ENCODE measurements around the gene LHX3. TPM values are rescaled to one million over a fixed set of nuclear protein-coding genes. Genes with fewer than 3 reads are reported as not detected.

Gene LHX3
- total and polyA plus RNA-seq, 8 donors: not detected

DNA sequence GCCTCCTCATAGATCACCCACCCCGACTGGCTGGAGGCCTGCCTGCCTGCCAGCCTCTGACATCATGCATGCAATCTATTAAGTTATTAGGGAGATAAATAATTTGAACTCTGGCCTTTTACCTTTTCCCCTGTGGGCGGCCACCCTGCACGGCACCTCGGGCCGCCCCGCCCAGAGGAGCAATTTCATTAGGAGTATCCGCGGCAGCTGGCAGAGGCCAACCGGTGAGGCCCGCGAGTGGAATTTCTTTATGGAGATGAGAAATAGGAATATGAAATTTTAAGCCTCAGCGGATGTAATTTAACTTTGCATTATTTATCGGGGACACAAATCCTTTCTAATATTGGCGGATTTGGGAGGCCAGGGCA lies 22.5 kb downstream of the LHX3 start:
- DNase-seq: no peak
- no peaks in the 10 kb centered on the region for H3K4me1 ChIP-seq
- no peak overlapping the region for H3K27ac ChIP-seq
- intact Hi-C loops (cut with DNase I): no loop called here
- no peak for FAIRE-seq
- H3K4me3 ChIP-seq: no peak overlapping the region
- H3K36me3 ChIP-seq: no peaks in the 10 kb centered on the region
- WGBS, 2 donors: 66 to 69% methylated on average over 14 of the region's 14 CpGs
- H3K9me3 ChIP-seq: no peaks in the 10 kb centered on the region
- H3K27me3 ChIP-seq: no peaks in the 10 kb centered on the region
- ATAC-seq: no peak
- TF ChIP-seq, protein P1, sequence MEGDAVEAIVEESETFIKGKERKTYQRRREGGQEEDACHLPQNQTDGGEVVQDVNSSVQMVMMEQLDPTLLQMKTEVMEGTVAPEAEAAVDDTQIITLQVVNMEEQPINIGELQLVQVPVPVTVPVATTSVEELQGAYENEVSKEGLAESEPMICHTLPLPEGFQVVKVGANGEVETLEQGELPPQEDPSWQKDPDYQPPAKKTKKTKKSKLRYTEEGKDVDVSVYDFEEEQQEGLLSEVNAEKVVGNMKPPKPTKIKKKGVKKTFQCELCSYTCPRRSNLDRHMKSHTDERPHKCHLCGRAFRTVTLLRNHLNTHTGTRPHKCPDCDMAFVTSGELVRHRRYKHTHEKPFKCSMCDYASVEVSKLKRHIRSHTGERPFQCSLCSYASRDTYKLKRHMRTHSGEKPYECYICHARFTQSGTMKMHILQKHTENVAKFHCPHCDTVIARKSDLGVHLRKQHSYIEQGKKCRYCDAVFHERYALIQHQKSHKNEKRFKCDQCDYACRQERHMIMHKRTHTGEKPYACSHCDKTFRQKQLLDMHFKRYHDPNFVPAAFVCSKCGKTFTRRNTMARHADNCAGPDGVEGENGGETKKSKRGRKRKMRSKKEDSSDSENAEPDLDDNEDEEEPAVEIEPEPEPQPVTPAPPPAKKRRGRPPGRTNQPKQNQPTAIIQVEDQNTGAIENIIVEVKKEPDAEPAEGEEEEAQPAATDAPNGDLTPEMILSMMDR (IDR thresholded peaks at IDR 0.05): no peak

DNA sequence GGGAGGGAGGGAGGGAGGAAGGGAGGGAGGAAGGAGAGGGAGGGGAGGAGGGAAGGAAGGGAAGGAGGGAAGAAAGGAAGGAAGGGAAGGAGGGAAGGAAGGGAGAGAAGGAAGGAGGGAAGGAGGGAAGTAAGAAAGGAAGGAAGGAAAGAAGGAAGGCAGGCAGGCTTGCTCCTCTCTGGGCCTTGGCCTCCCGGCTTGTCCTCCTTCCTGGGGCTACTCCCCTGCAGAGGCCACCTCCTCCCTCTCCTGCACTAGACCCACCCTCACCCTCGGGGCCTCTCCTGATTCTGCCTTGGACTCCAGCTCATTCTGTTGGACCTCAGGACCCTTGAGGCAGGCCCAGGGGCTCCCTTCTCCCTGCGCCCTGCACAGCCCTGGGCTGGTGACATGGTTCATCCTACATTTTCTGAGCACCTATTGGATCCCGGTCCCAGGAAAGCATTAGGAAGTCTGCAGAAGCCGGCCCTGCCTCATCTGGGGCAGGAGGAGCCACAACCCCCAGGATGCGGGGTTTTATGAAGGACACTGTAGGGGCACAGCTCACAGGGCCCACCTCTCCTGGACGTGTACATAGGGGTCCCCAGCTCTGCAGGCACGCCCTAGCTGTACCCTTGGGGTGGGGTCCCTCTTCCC lies 23.0 kb downstream of the LHX3 start:
- Histone ChIP-seq H3K9me3 (no peaks in the 10 kb centered on the region), H3K27me3 (no peaks in the 10 kb centered on the region), H3K36me3 (no peaks in the 10 kb centered on the region), H3K4me1 (no peaks in the 10 kb centered on the region), H3K4me3 (no peak overlapping the region), H3K27ac (no peak overlapping the region)
- whole genome bisulfite sequencing, 2 donors: 52 to 55% methylated on average over 8 of the region's 8 CpGs
- FAIRE-seq (no peak), DNase-seq (no peak), ATAC-seq (no peak)
- TF ChIP-seq, protein P1 (IDR thresholded peaks at IDR 0.05): no peak
- intact Hi-C loops (cut with DNase I): no loop called here

DNA sequence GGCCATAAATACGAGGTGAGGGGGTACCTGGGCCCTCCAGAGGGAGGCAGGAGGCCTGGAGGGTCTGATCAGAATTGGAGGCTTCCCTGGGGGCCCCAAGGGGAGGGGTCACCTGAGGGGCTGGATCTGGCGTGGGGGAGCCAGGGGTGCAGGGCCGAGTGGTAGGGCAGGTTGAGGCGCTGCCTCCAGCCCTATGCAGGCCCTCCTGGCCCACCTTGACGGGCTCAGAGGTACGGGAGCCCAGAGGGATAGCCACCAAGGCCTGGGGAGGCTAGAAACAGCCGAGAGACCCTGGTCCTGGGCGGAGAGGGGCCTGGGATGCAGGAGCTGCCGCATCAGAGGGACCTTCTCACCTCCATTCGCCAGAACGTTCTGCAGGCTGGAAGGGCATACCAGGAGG lies 24.3 kb downstream of the LHX3 start:
- Histone ChIP-seq H3K4me1 (no peaks in the 10 kb centered on the region), H3K4me3 (no peak overlapping the region), H3K27ac (no peak overlapping the region), H3K36me3 (no peaks in the 10 kb centered on the region), H3K27me3 (no peaks in the 10 kb centered on the region), H3K9me3 (no peaks in the 10 kb centered on the region)
- intact Hi-C loops (cut with DNase I): no loop called here
- TF ChIP-seq, protein P1 (IDR thresholded peaks at IDR 0.05): no peak
- 65 to 69% methylated on average over 11 of the region's 11 CpGs for WGBS, 2 donors
- ATAC-seq (no peak), DNase-seq (no peak), FAIRE-seq (no peak)

DNA sequence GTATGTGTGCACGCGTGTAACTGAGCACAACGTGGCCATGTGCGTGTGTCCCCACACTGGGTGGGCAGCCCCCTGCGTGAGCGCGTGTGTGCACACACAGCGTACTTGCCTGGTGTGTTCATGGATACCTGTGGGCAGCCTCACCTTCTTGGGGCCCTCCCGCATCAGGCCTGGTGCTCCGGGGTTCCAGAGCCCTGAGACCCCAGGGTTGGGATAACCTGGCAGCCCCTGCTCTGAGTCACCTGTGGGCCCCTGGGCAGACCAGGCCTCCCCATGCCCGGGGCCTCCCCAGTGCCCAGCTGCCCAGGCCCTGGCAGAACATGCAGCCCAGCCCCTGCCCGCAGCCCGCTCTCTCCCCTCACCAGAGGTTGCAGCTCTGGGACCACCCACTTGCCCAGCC lies 25.2 kb downstream of the LHX3 start:
- no peaks in the 10 kb centered on the region for H3K27me3 ChIP-seq
- DNase-seq: no peak
- no peaks in the 10 kb centered on the region for H3K4me1 ChIP-seq
- intact Hi-C loops (cut with DNase I): loop anchor here in 2 of 3 donors (10.0 kb wide), 2 partner anchors 95 to 105 kb away; no protein-coding TSS in a partner anchor
- no peaks in the 10 kb centered on the region for H3K36me3 ChIP-seq
- FAIRE-seq: no peak
- TF ChIP-seq, protein P1 (IDR thresholded peaks at IDR 0.05): no peak
- H3K9me3 ChIP-seq: no peaks in the 10 kb centered on the region
- H3K27ac ChIP-seq: no peak overlapping the region
- H3K4me3 ChIP-seq: no peak overlapping the region
- WGBS, 2 donors: 85 to 87% methylated on average over 12 to 13 of the region's 13 CpGs
- ATAC-seq: no peak

DNA sequence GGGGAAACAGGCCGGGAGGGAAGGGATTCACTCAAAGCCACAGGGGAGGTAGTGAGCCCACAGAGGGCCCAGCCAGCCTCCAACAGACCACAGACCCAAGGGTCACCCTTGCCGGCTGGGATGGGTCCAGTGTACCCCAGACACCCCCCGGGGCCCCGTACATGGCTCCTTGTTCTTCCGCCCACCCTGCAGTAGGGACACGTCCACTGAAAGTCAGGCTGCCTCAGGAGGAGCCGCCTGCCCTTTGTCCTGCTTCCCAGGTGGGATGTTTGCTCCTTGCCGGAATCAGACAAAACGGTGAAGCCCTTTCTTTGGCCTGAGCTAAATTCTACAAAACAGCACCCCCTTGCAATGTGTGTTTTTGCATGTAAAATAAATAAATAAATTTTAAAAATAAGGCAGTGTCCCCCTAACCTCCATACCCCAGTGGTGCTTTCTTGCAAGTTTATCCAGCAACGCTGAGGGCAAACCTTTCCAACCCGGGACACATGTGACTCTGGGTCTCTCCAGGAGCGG lies 25.8 kb downstream of the LHX3 start:
- TF ChIP-seq, protein P1 (IDR thresholded peaks at IDR 0.05): no peak
- Histone ChIP-seq H3K27me3 (no peaks in the 10 kb centered on the region), H3K36me3 (no peaks in the 10 kb centered on the region), H3K27ac (no peak overlapping the region), H3K4me1 (no peaks in the 10 kb centered on the region), H3K4me3 (no peak overlapping the region), H3K9me3 (no peaks in the 10 kb centered on the region)
- DNase-seq: no peak
- no peak for FAIRE-seq
- ATAC-seq: no peak
- 47 to 53% methylated on average over 11 to 12 of the region's 12 CpGs for WGBS, 2 donors
- intact Hi-C loops (cut with DNase I): loop anchor here in 2 of 3 donors (10.0 kb wide), 2 partner anchors 96 to 106 kb away; no protein-coding TSS in a partner anchor
